ENCODE results near the gene IL34. TPM values are rescaled to one million over a fixed set of nuclear protein-coding genes. Genes with fewer than 3 reads are reported as not detected.

Gene IL34
- polyA plus RNA-seq, 1 of the 3 experiments (the other 2 are of a cell fraction), result 0.18 TPM

GRCh38 chr16:70627696-70628095 lies 18.7 kb upstream of the IL34 start:
- DNase-seq, result no peak
- Histone ChIP-seq H4K20me1 (ENCODE audit: insufficient read depth) (no peaks in the 10 kb centered on the region), H3K4me1 (ENCODE audit: control insufficient read depth in 1 of 2, insufficient read depth in 2 of 2, low read depth in 1 of 2, low read length in 1 of 2) (no peaks in the 10 kb centered on the region), H3K36me3 (replicated peaks in 1 of 2; ENCODE audit: control insufficient read depth in 1 of 2, insufficient read depth in 2 of 2, low read length in 1 of 2) (no peaks in the 10 kb centered on the region), H3K9me2 (no peaks in the 10 kb centered on the region), H2AFZ (ENCODE audit: low read depth) (no peak overlapping the region), H3K4me2 (no peak overlapping the region), H3K79me2 (ENCODE audit: insufficient read depth) (no peaks in the 10 kb centered on the region), H3K9me3 (peaks cover 7% of the 10 kb centered on the region; the same call in 1 of the 2 replicates), H3K4me3 (ENCODE audit: low read depth in 2 of 2, low read length in 1 of 2) (no peak overlapping the region), H3K27ac (ENCODE audit: low read depth in 2 of 2, low read length in 1 of 2) (no peak overlapping the region), H3K9ac (no peak overlapping the region), H3K27me3 (ENCODE audit: insufficient read depth) (no peaks in the 10 kb centered on the region), H3F3A (replicated peaks; ENCODE audit: insufficient read depth) (no peaks in the 10 kb centered on the region)
- ChIA-PET CTCF (interaction anchor here (0.7 kb wide), 1 partner anchor 52 kb away, joined by 3 read pairs; no protein-coding TSS in a partner anchor), POLR2A (no interaction called here)
- TF ChIP-seq USF1 (IDR thresholded peaks at IDR 0.05; ENCODE audit: borderline replicate concordance, low read depth), result no peak
- 84% methylated on average over 3 of the region's 3 CpGs for WGBS (ENCODE audit: low lambda C conversion rate)

- no peak overlapping the region for H3K4me3 ChIP-seq (ENCODE audit: low read depth in 2 of 2, low read length in 1 of 2)
- H3K4me2 ChIP-seq, result no peak overlapping the region
- no peaks in the 10 kb centered on the region for H3K9me2 ChIP-seq
- peaks cover 0 to 6% of the 10 kb centered on the region in 2 experiments; a peak in 2 of 4 replicates for H3K4me1 ChIP-seq (ENCODE audit: control insufficient read depth in 1 of 2, insufficient read depth in 2 of 2, low read depth in 1 of 2, low read length in 1 of 2)
- peaks cover 17% of the 10 kb centered on the region for H3F3A ChIP-seq (replicated peaks; ENCODE audit: insufficient read depth)
- ChIA-PET CTCF (interaction anchor here (1.7 kb wide), 1 partner anchor 23 kb away, joined by 4 read pairs; no protein-coding TSS in a partner anchor), POLR2A (no interaction called here)
- no peak overlapping the region for H3K9ac ChIP-seq
- H2AFZ ChIP-seq (ENCODE audit: low read depth), result no peak overlapping the region
- 40% methylated on average over 3 of the region's 3 CpGs for WGBS (ENCODE audit: low lambda C conversion rate)
- TF ChIP-seq CTCF (IDR thresholded peaks at IDR 0.05) (no peak), SIN3A (IDR thresholded peaks at IDR 0.05; ENCODE audit: borderline replicate concordance, low read depth, low read length) (no peak), ZBTB33 (IDR thresholded peaks at IDR 0.05; ENCODE audit: borderline replicate concordance, low read depth) (no peak), POLR2AphosphoS5 (IDR thresholded peaks at IDR 0.05; ENCODE audit: low read depth, low read length) (no peak), FOSL2 (IDR thresholded peaks at IDR 0.05; ENCODE audit: borderline replicate concordance, low read depth) (no peak), MXI1 (IDR thresholded peaks at IDR 0.05; ENCODE audit: low read depth, low read length) (no peak), ELF1 (IDR thresholded peaks at IDR 0.05) (no peak)
- H3K79me2 ChIP-seq (ENCODE audit: insufficient read depth), result no peaks in the 10 kb centered on the region
- peaks cover 7% of the 10 kb centered on the region; the same call in 1 of the 2 replicates for H3K9me3 ChIP-seq
- no peak overlapping the region for H3K27ac ChIP-seq (ENCODE audit: low read depth in 2 of 2, low read length in 1 of 2)
- H3K36me3 ChIP-seq (replicated peaks in 1 of 2; ENCODE audit: control insufficient read depth in 1 of 2, insufficient read depth in 2 of 2, low read length in 1 of 2), result no peaks in the 10 kb centered on the region
- H3K27me3 ChIP-seq (ENCODE audit: insufficient read depth), result no peaks in the 10 kb centered on the region
- no peaks in the 10 kb centered on the region for H4K20me1 ChIP-seq (ENCODE audit: insufficient read depth)
- no peak for DNase-seq
Observed at GRCh38 chr16:70630960-70631745, 15.2 kb upstream of the IL34 start.

All from SK-N-SH (cell line).